HEK293 (cell line): ENCODE data around the gene DOCK7.

Source experiments
- KLF16 ChIP-seq: fragments of 450-650 bp; formaldehyde crosslinking; IDR thresholded peaks from 2 replicates; pipeline ENCODE4 v1.5.1; 2017; ENCODE audit warnings: missing biosample characterization, missing genetic modification characterization
- PRDM4 ChIP-seq: fragments of 450-650 bp; formaldehyde crosslinking; IDR thresholded peaks from 2 replicates; pipeline ENCODE4 v1.5.1; 2017; ENCODE audit warnings: missing biosample characterization, missing genetic modification characterization
- SCRT2 ChIP-seq: fragments of 450-650 bp; formaldehyde crosslinking; IDR thresholded peaks from 2 replicates; pipeline ENCODE4 v1.5.1; 2016; ENCODE audit warnings: missing biosample characterization, missing genetic modification characterization
- SP2 ChIP-seq: fragments of 450-650 bp; formaldehyde crosslinking; IDR thresholded peaks from 2 replicates; pipeline ENCODE4 v1.5.1; 2016; ENCODE audit warnings: missing biosample characterization, missing genetic modification characterization
- SP7 ChIP-seq: fragments of 450-650 bp; formaldehyde crosslinking; IDR thresholded peaks from 2 replicates; pipeline ENCODE4 v1.5.1; 2016; ENCODE audit warnings: missing biosample characterization, missing genetic modification characterization
- TCF7L2 ChIP-seq: IDR thresholded peaks from 2 replicates; pipeline ENCODE4 v1.6.1; 2011; ENCODE audit warnings: low read depth, mild to moderate bottlenecking, inconsistent platforms, low read length, moderate library complexity, borderline replicate concordance
- ZBTB10 ChIP-seq: fragments of 450-650 bp; formaldehyde crosslinking; IDR thresholded peaks from 2 replicates; pipeline ENCODE4 v1.5.1; 2016; ENCODE audit warnings: missing biosample characterization, missing genetic modification characterization
- ZBTB44 ChIP-seq: fragments of 450-650 bp; IDR thresholded peaks from 2 replicates; pipeline ENCODE4 v1.5.1; 2018; ENCODE audit warnings: missing biosample characterization, mild to moderate bottlenecking, missing genetic modification characterization
- ZBTB8A ChIP-seq: fragments of 450-650 bp; formaldehyde crosslinking; IDR thresholded peaks from 2 replicates; pipeline ENCODE4 v1.5.1; 2016; ENCODE audit warnings: missing biosample characterization, missing genetic modification characterization
- ZNF19 ChIP-seq: fragments of 450-650 bp; formaldehyde crosslinking; IDR thresholded peaks from 2 replicates; pipeline ENCODE4; 2016; ENCODE audit warnings: missing biosample characterization, missing genetic modification characterization, low read depth
- ZNF2 ChIP-seq: fragments of 450-650 bp; formaldehyde crosslinking; IDR thresholded peaks from 2 replicates; pipeline ENCODE4 v1.5.1; 2016; ENCODE audit warnings: missing biosample characterization, missing genetic modification characterization
- ZNF311 ChIP-seq: fragments of 450-650 bp; formaldehyde crosslinking; IDR thresholded peaks from 2 replicates; pipeline ENCODE4 v1.5.1; 2017; ENCODE audit warnings: missing biosample characterization, missing genetic modification characterization, borderline replicate concordance
- ZNF394 ChIP-seq: fragments of 450-650 bp; formaldehyde crosslinking; IDR thresholded peaks from 2 replicates; pipeline ENCODE4 v1.5.1; 2016; ENCODE audit warnings: missing biosample characterization, missing genetic modification characterization, mild to moderate bottlenecking, moderate library complexity, borderline replicate concordance
- ZNF48 ChIP-seq: fragments of 450-650 bp; formaldehyde crosslinking; IDR thresholded peaks from 2 replicates; pipeline ENCODE4 v1.5.1; 2016; ENCODE audit warnings: missing biosample characterization, missing genetic modification characterization
- ZNF488 ChIP-seq: fragments of 450-650 bp; formaldehyde crosslinking; IDR thresholded peaks from 2 replicates; pipeline ENCODE4 v1.5.1; 2016; ENCODE audit warnings: missing biosample characterization, missing genetic modification characterization
- ZNF548 ChIP-seq: fragments of 450-650 bp; formaldehyde crosslinking; IDR thresholded peaks from 2 replicates; pipeline ENCODE4 v1.5.1; 2016; ENCODE audit warnings: missing biosample characterization, missing genetic modification characterization
- ZNF555 ChIP-seq: fragments of 450-650 bp; formaldehyde crosslinking; conservative IDR thresholded peaks from 2 replicates; pipeline ENCODE4 v1.5.1; 2017; ENCODE audit warnings: missing biosample characterization, mild to moderate bottlenecking, missing genetic modification characterization, inconsistent platforms
- ZNF621 ChIP-seq: fragments of 450-650 bp; formaldehyde crosslinking; IDR thresholded peaks from 2 replicates; pipeline ENCODE4 v1.5.1; 2017; ENCODE audit warnings: missing biosample characterization, missing genetic modification characterization
- ZNF645 ChIP-seq: fragments of 450-650 bp; formaldehyde crosslinking; IDR thresholded peaks from 2 replicates; pipeline ENCODE4; 2016; ENCODE audit warnings: missing biosample characterization, missing genetic modification characterization
- ZNF654 ChIP-seq: fragments of 450-650 bp; formaldehyde crosslinking; IDR thresholded peaks from 2 replicates; pipeline ENCODE4 v1.5.1; 2016; ENCODE audit warnings: low read depth, missing biosample characterization, missing genetic modification characterization
- ZNF747 ChIP-seq: fragments of 450-650 bp; formaldehyde crosslinking; IDR thresholded peaks from 2 replicates; pipeline ENCODE4 v1.5.1; 2016; ENCODE audit warnings: missing biosample characterization, missing genetic modification characterization
- ZNF792 ChIP-seq: fragments of 450-650 bp; formaldehyde crosslinking; IDR thresholded peaks from 2 replicates; pipeline ENCODE4 v1.5.1; 2016; ENCODE audit warnings: missing biosample characterization, missing genetic modification characterization
- ZSCAN16 ChIP-seq: fragments of 450-650 bp; formaldehyde crosslinking; IDR thresholded peaks from 2 replicates; pipeline ENCODE4 v1.5.1; 2016; ENCODE audit warnings: missing biosample characterization, missing genetic modification characterization

Gene DOCK7

GRCh38 chr1:62687903-62688686, at the start of gene DOCK7 (continued):
- TF ChIP-seq ZBTB10 (tag by site-specific recombination) (no peak), ZNF19 (tag by site-specific recombination) (no peak), ZNF792 (tag by site-specific recombination) (no peak), ZNF548 (no peak), TCF7L2 (no peak), ZNF555 (no peak), ZNF621 (no peak), ZBTB8A (tag by site-specific recombination) (peak; percentile 8; the same call in 1 of the 2 replicates), ZNF645 (tag by site-specific recombination) (no peak), ZNF654 (tag by site-specific recombination) (no peak), SP2 (0 out of 2 replicates have a peak, but pooled peaks have one; percentile 12), ZNF747 (tag by site-specific recombination) (no peak), ZNF2 (peak; percentile 67; the same call in 1 of the 2 replicates), KLF16 (tag by site-specific recombination) (0 out of 2 replicates have a peak, but pooled peaks have one; percentile 23), ZNF488 (tag by site-specific recombination) (no peak), ZSCAN16 (tag by site-specific recombination) (no peak), ZNF48 (tag by site-specific recombination) (no peak), SP7 (tag by site-specific recombination) (peak; percentile 74), ZBTB44 (0 out of 2 replicates have a peak, but pooled peaks have one; percentile 15), PRDM4 (tag by site-specific recombination) (no peak), ZNF311 (tag by site-specific recombination) (no peak), ZNF394 (tag by site-specific recombination) (peak; percentile 59; the same call in 1 of the 2 replicates), SCRT2 (tag by site-specific recombination) (0 out of 2 replicates have a peak, but pooled peaks have one; percentile 35)
- TF ChIP-seq, all 188 proteins: peak for 53
